Gastroesophageal sphincter (tissue), 4 donors: Measurements from ENCODE around the gene SLAMF1. TPM values are rescaled to one million over a fixed set of nuclear protein-coding genes. Genes with fewer than 3 reads are reported as not detected.
A peak's percentile ranks its signal among the peaks of the same experiment; 100 is the strongest.

ENCODE experiments used
- ATAC-seq: fragments of 150-250 bp; one replicate; pipeline ENCODE4 v1.9.1; 2016; ENCODE audit warnings: mild to moderate bottlenecking, moderate library complexity
- H3K27ac ChIP-seq, 4 donors: fragments of 200-600 bp; sonication (generic) in 3 of 4; 1 replicate in 3 of 4; 2 replicates in 1 of 4; pipeline ENCODE4 v1.5.1; 2016 to 2019
- H3K27me3 ChIP-seq: fragments of 200-600 bp; sonication (generic); one replicate; pipeline ENCODE4 v1.5.1; 2019
- H3K36me3 ChIP-seq, 2 donors: fragments of 200-600 bp; sonication (generic); one replicate each; pipeline ENCODE4 v1.5.1; 2019; ENCODE audit warnings: control low read depth in 1 of 2
- H3K4me1 ChIP-seq, 3 donors: fragments of 200-600 bp; sonication (generic); 1 replicate in 2 of 3; 2 replicates in 1 of 3; pipeline ENCODE4 v1.5.1; 2016 to 2019; ENCODE audit warnings: control low read depth in 2 of 3
- H3K4me3 ChIP-seq, 2 donors: fragments of 200-600 bp; sonication (generic); one replicate each; pipeline ENCODE4 v1.5.1; 2019; ENCODE audit warnings: mild to moderate bottlenecking in 1 of 2, moderate library complexity in 1 of 2
- H3K9me3 ChIP-seq, 3 donors: fragments of 200-600 bp; sonication (generic); one replicate each; pipeline ENCODE4 v1.5.1; 2017 to 2019; ENCODE audit warnings: control low read depth in 2 of 3
- CTCF ChIP-seq, 4 experiments: fragments of 200-600 bp in 2 of 4; fragments of 450-650 bp in 2 of 4; sonication (generic) in 1 of 4; IDR thresholded peaks; one replicate each; pipeline ENCODE4 v1.5.1; 2017 to 2019; ENCODE audit warnings: antibody characterized with exemption in 4 of 4, mild to moderate bottlenecking in 2 of 4, moderate library complexity in 2 of 4
- EP300 ChIP-seq: sonication (generic); formaldehyde crosslinking; IDR thresholded peaks from one replicate; pipeline ENCODE4 v1.6.1; 2017; ENCODE audit warnings: antibody characterized with exemption, mild to moderate bottlenecking
- POLR2A ChIP-seq, 2 donors: fragments of 450-650 bp; IDR thresholded peaks; one replicate each; pipeline ENCODE4 v1.6.1; 2017; ENCODE audit warnings: antibody characterized with exemption in 2 of 2, mild to moderate bottlenecking in 2 of 2, moderate library complexity in 1 of 2
- POLR2AphosphoS5 ChIP-seq: sonication (generic); formaldehyde crosslinking; IDR thresholded peaks from one replicate; pipeline ENCODE4 v1.6.1; 2017; ENCODE audit warnings: antibody characterized with exemption
- WGBS, 2 donors: methylation state at CpG; one replicate each; pipeline ENCODE4 v1.1.5; 2018; ENCODE audit warnings: low coverage in 1 of 2; 5-methylcytosine and 5-hydroxymethylcytosine counted together
- total RNA-seq, 4 donors: library from RNA; depleted of rRNA; stranded (reverse); fragments of >200 nt; gene quantifications; one replicate each; pipeline ENCODE4 v1.1.0, GENCODE V29; 2016

SLAMF1 gene
- total RNA-seq, 4 donors from 2014 or later, result 0.12 to 2.8 (median 1.2) TPM; not detected in 1

GRCh38 chr1:160675641-160676410, 29.0 kb upstream of the SLAMF1 start:
- no peaks in the 10 kb centered on the region for H3K4me1 ChIP-seq
- H3K4me3 ChIP-seq, result no peak overlapping the region
- H3K27me3 ChIP-seq, result peaks cover 37% of the 10 kb centered on the region
- ATAC-seq, result no peak
- H3K27ac ChIP-seq, result no peak overlapping the region
- no peaks in the 10 kb centered on the region for H3K9me3 ChIP-seq
- no peaks in the 10 kb centered on the region for H3K36me3 ChIP-seq
- no peak for TF ChIP-seq POLR2A (IDR thresholded peaks at IDR 0.05)
- peak in 3 of 4 experiments; percentile 16 to 57 (median 30) for TF ChIP-seq CTCF (IDR thresholded peaks at IDR 0.05)
- 0 to 44% methylated on average over 1 to 4 of the region's 6 CpGs for WGBS, 2 donors

GRCh38 chr1:160674415-160674814, 27.6 kb upstream of the SLAMF1 start:
- Histone ChIP-seq H3K4me3 (no peak overlapping the region), H3K9me3 (peaks cover 0 to 11% (median 0%) of the 10 kb centered on the region in 3 donors), H3K4me1 (no peaks in the 10 kb centered on the region), H3K27me3 (peaks cover 24% of the 10 kb centered on the region), H3K36me3 (no peaks in the 10 kb centered on the region), H3K27ac (no peak overlapping the region)
- TF ChIP-seq POLR2AphosphoS5 (no peak), CTCF (IDR thresholded peaks at IDR 0.05) (no peak), POLR2A (IDR thresholded peaks at IDR 0.05) (no peak), EP300 (no peak)
- 61 to 72% methylated on average over 2 of the region's 2 CpGs for WGBS, 2 donors
- no peak for ATAC-seq

- Histone ChIP-seq H3K27ac (no peak overlapping the region), H3K9me3 (peaks cover 0 to 21% (median 0%) of the 10 kb centered on the region in 3 donors), H3K4me3 (no peak overlapping the region), H3K36me3 (no peaks in the 10 kb centered on the region), H3K27me3 (peaks cover 19% of the 10 kb centered on the region), H3K4me1 (no peaks in the 10 kb centered on the region)
- WGBS, 2 donors, result 40 to 45% methylated on average over 4 to 5 of the region's 6 CpGs
- no peak for ATAC-seq
- no peak for TF ChIP-seq CTCF (IDR thresholded peaks at IDR 0.05)
- no peak for TF ChIP-seq EP300
Measured at GRCh38 chr1:160672789-160673695, 26.2 kb upstream of the SLAMF1 start.

GRCh38 chr1:160671603-160672517, 25.0 kb upstream of the SLAMF1 start:
- no peak for ATAC-seq
- H3K27me3 ChIP-seq, result peaks cover 12% of the 10 kb centered on the region
- no peak for TF ChIP-seq CTCF (IDR thresholded peaks at IDR 0.05)
- no peak for TF ChIP-seq POLR2A (IDR thresholded peaks at IDR 0.05)
- TF ChIP-seq EP300, result no peak
- TF ChIP-seq POLR2AphosphoS5, result no peak
- H3K27ac ChIP-seq, result no peak overlapping the region
- H3K9me3 ChIP-seq, result peaks cover 0 to 21% (median 0%) of the 10 kb centered on the region in 3 donors
- 36 to 37% methylated on average over 3 of the region's 3 CpGs for WGBS, 2 donors
- no peaks in the 10 kb centered on the region for H3K36me3 ChIP-seq
- no peak overlapping the region for H3K4me3 ChIP-seq
- H3K4me1 ChIP-seq, result no peaks in the 10 kb centered on the region
